OCI-LY3 (cell line): ENCODE results near the gene GTSE1.

Experiments used
- H2AFZ ChIP-seq: fragments of 200-600, 300-600 bp; shearing (Covaris generic); 2 replicates; pipeline ENCODE4 v1.6.0; 2014; ENCODE audit warnings: antibody characterized with exemption, low read depth, low read length
- H3K27ac ChIP-seq: fragments of 200-600, 300-600 bp; sonication (generic); 2 replicates; pipeline ENCODE4 v1.5.1; 2014; ENCODE audit warnings: mild to moderate bottlenecking, low read length, moderate library complexity, mixed read lengths
- H3K27me3 ChIP-seq: fragments of 200-600, 300-600 bp; sonication (generic); 2 replicates; pipeline ENCODE4 v1.6.1; 2014; ENCODE audit warnings: low read depth, low read length, mixed read lengths
- H3K36me3 ChIP-seq: fragments of 200-600, 300-600 bp; sonication (generic); replicated peaks from 2 replicates; pipeline ENCODE3; 2014; ENCODE audit warnings: low read depth, low read length, mixed read lengths
- H3K4me1 ChIP-seq: fragments of 300-600, 200-600 bp; sonication (generic); 2 replicates; pipeline ENCODE4 v1.6.1; 2014; ENCODE audit warnings: low read length, mixed read lengths
- H3K4me2 ChIP-seq: fragments of 200-600, 300-600 bp; sonication (generic); 2 replicates; pipeline ENCODE4 v1.6.1; 2014; ENCODE audit warnings: low read length, mixed read lengths
- H3K4me3 ChIP-seq: fragments of 300-600, 200-600 bp; sonication (generic); 2 replicates; pipeline ENCODE4 v1.5.1; 2014; ENCODE audit warnings: antibody characterized with exemption, mild to moderate bottlenecking, low read length, moderate library complexity
- H3K79me2 ChIP-seq: fragments of 300-600, 200-600 bp; shearing (Covaris generic); 2 replicates; pipeline ENCODE4 v1.6.1; 2014; ENCODE audit warnings: mild to moderate bottlenecking, low read length, mixed read lengths
- H3K9ac ChIP-seq: fragments of 300-600, 200-600 bp; shearing (Covaris generic); 2 replicates; pipeline ENCODE4 v1.6.0; 2014; ENCODE audit warnings: mild to moderate bottlenecking, low read length, moderate library complexity
- H3K9me3 ChIP-seq: fragments of 200-600, 300-600 bp; shearing (Covaris generic); 2 replicates; pipeline ENCODE4 v1.6.1; 2014; ENCODE audit warnings: low read length, mixed read lengths; ENCODE audit not compliant: insufficient read depth
- H4K20me1 ChIP-seq: fragments of 200-600, 300-600 bp; sonication (generic); 2 replicates; pipeline ENCODE4 v1.6.1; 2016; ENCODE audit warnings: low read length, mixed read lengths; ENCODE audit not compliant: insufficient read depth
- CTCF ChIP-seq: fragments of 200-600, 300-600 bp; sonication (generic); IDR thresholded peaks from 2 replicates; pipeline ENCODE4 v1.5.1; 2014; ENCODE audit warnings: antibody characterized with exemption, low read length, low read depth
- EZH2phosphoT487 ChIP-seq: fragments of 200-600 bp; shearing (Covaris generic); IDR thresholded peaks from 2 replicates; pipeline ENCODE4 v1.6.1; 2018; ENCODE audit warnings: antibody characterized with exemption, mixed run types, low read depth

The GTSE1 gene

GRCh38 chr22:46293577-46294260 lies 3.0 kb upstream of the GTSE1 start:
- peaks cover 25% of the 10 kb centered on the region for H3K79me2 ChIP-seq
- H3K9ac ChIP-seq = no peak overlapping the region
- H3K27me3 ChIP-seq = no peaks in the 10 kb centered on the region
- no peak overlapping the region for H3K4me2 ChIP-seq
- no peaks in the 10 kb centered on the region for H4K20me1 ChIP-seq
- peaks cover 8% of the 10 kb centered on the region for H3K36me3 ChIP-seq
- no peaks in the 10 kb centered on the region for H3K9me3 ChIP-seq
- no peak for TF ChIP-seq EZH2phosphoT487
- no peak for TF ChIP-seq CTCF
- H3K4me3 ChIP-seq = no peak overlapping the region
- H3K4me1 ChIP-seq = peaks cover 16% of the 10 kb centered on the region
- H2AFZ ChIP-seq = no peak overlapping the region
- H3K27ac ChIP-seq = no peak overlapping the region

- no peaks in the 10 kb centered on the region for H3K27me3 ChIP-seq
- no peak overlapping the region for H3K9ac ChIP-seq
These were observed 1.9 kb upstream of the GTSE1 start for GRCh38 chr22:46294784-46295183.

GRCh38 chr22:46295277-46295971 lies 1.2 kb upstream of the GTSE1 start:
- Histone ChIP-seq H2AFZ (peak overlapping the region; percentile 28; the same call in 1 of the 2 replicates), H3K9ac (peak overlapping the region; percentile 85)

More at GRCh38 chr22:46294784-46295183, 1.9 kb upstream of the GTSE1 start:
- TF ChIP-seq EZH2phosphoT487 (no peak), CTCF (no peak)
- Histone ChIP-seq H3K4me1 (peaks cover 16% of the 10 kb centered on the region), H3K27ac (no peak overlapping the region), H3K4me2 (peak overlapping the region; percentile 96; the same call in 1 of the 2 replicates), H4K20me1 (no peaks in the 10 kb centered on the region), H3K36me3 (peaks cover 17% of the 10 kb centered on the region), H3K9me3 (no peaks in the 10 kb centered on the region), H3K4me3 (no peak overlapping the region), H2AFZ (no peak overlapping the region), H3K79me2 (peaks cover 33% of the 10 kb centered on the region)

More at GRCh38 chr22:46295277-46295971, 1.2 kb upstream of the GTSE1 start:
- TF ChIP-seq EZH2phosphoT487 (no peak), CTCF (no peak)
- Histone ChIP-seq H3K27ac (peak overlapping the region; percentile 72), H3K27me3 (no peaks in the 10 kb centered on the region), H3K36me3 (peaks cover 20% of the 10 kb centered on the region), H3K4me1 (peaks cover 16% of the 10 kb centered on the region), H3K4me3 (peak overlapping the region; percentile 95), H4K20me1 (no peaks in the 10 kb centered on the region), H3K4me2 (peak overlapping the region; percentile 96), H3K9me3 (no peaks in the 10 kb centered on the region), H3K79me2 (peaks cover 37% of the 10 kb centered on the region)
